Thoracic aorta (tissue), 2 donors: ENCODE results near the gene GPX6. TPM values are rescaled to one million over a fixed set of nuclear protein-coding genes. Genes with fewer than 3 reads are reported as not detected.
"Not testable (repeated sequence)": the region's sequence is repeated elsewhere in the genome, so short reads cannot be mapped to it uniquely, and the experiment has no call there.

ENCODE experiments used
- ATAC-seq: fragments of 150-250 bp; one replicate; pipeline ENCODE4 v1.8.0; 2017; ENCODE audit warnings: low read depth; ENCODE audit not compliant: insufficient number of reproducible peaks, low FRiP score
- DNase-seq: peaks from one replicate; pipeline ENCODE4 v3.0.0-alpha.2; 2020; ENCODE audit warnings: low spot score
- H3K27ac ChIP-seq, 2 donors: fragments of 200-600 bp; sonication (generic); 1 replicate in 1 of 2; 2 replicates in 1 of 2; pipeline ENCODE4 v1.5.1; 2016; ENCODE audit warnings: mild to moderate bottlenecking in 2 of 2, moderate library complexity in 2 of 2
- H3K27me3 ChIP-seq: fragments of 200-600 bp; sonication (generic); replicated peaks from 2 replicates; pipeline ENCODE4 v1.6.0; 2016; ENCODE audit warnings: mild to moderate bottlenecking; ENCODE audit not compliant: insufficient read depth
- H3K36me3 ChIP-seq: fragments of 200-600 bp; sonication (generic); one replicate; pipeline ENCODE4 v1.5.1; 2016
- H3K4me1 ChIP-seq, 2 donors: fragments of 200-600 bp; sonication (generic); 1 replicate in 1 of 2; 2 replicates in 1 of 2; pipeline versions ENCODE4 v1.5.1 to v1.6.0; 2016; ENCODE audit warnings: low read depth in 2 of 2, mild to moderate bottlenecking in 1 of 2; ENCODE audit not compliant: control insufficient read depth in 1 of 2
- H3K4me3 ChIP-seq: fragments of 200-600 bp; sonication (generic); 2 replicates; pipeline ENCODE4 v1.5.1; 2016; ENCODE audit warnings: mild to moderate bottlenecking
- H3K9me3 ChIP-seq: fragments of 200-600 bp; sonication (generic); 2 replicates; pipeline ENCODE4 v1.5.1; 2016
- total RNA-seq, 2 donors: library from RNA; depleted of rRNA; stranded (reverse); fragments of >200 nt; gene quantifications; one replicate each; pipeline versions ENCODE4 v1.1.0 to v1.2.3, GENCODE V29; 2016
- TF ChIP-seq, protein P1 (sequence below): fragments of 200-600 bp; sonication (generic); IDR thresholded peaks from one replicate; pipeline ENCODE4 v1.5.1; 2019; ENCODE audit warnings: antibody characterized with exemption

GPX6 gene
- total RNA-seq, 2 donors from 2014 or later: not detected

DNA sequence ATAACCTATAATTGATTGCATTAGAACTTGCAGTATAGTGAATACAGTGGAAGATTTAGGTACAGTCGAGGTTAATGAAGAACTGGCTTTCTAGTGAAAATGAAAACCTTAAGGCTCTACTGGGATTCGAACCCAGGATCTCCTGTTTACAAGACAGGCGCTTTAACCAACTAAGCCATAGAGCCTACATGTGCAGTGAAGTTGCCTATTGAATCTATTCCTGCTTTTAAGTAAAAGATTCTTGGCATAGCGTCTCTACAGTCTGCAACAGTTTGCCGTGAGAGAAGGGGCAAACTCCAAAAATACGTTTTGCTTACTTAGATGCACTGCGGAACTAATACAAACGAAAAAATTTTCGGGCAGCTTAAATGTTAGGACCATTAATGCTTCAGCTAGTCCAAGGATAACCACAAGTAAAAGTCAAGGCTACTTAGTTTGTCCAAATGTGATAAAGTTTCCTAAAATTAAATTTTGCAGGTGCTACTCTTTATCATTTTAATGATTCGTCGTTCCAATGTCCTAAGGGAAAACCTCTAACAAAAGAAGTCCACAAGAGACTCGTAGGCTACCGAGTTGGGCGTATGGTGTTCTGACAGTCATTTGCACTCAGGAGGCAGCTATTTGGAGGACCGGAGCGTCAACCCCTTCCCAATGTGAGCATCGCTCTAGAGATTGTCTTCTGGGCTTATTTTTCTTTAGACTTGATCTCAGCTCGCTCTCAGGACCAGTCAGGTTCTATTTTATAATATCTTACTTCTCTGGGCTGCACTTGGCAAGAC is 41.0 kb downstream of the GPX6 start:
- DNase-seq: no peak

DNA sequence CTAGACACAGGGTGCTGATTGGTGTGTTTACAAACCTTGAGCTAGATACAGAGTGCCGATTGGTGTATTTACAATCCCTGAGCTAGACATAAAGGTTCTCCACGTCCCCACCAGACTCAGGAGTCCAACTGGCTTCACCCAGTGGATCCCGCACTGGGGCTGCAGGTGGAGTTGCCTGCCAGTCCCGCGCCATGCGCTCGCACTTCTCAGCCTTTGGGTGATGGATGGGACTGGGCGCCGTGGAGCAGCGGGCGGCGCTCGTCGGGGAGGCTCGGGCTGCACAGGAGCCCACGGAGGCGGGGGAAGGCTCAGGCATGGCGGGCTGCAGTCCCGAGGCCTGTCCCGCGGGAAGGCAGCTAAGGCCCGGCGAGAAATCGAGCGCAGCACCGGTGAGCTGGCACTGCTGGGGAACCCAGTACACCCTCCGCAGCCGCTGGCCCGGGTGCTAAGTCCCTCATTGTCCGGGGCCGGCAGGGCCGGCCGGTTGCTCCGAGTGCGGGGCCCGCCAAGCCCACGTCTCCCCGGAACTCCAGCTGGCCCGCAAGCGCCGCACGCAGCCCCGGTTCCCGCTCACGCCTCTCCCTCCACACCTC is 46.3 kb downstream of the GPX6 start:
- H3K9me3 ChIP-seq, H3K27ac ChIP-seq, ATAC-seq, H3K27me3 ChIP-seq, DNase-seq, H3K36me3 ChIP-seq, H3K4me3 ChIP-seq, H3K4me1 ChIP-seq: not testable (repeated sequence)

More for the DNA sequence above, 41.0 kb downstream of the GPX6 start:
- no peak for ATAC-seq
- H3K36me3 ChIP-seq: no peaks in the 10 kb centered on the region
- no peaks in the 10 kb centered on the region for H3K4me1 ChIP-seq
- H3K27ac ChIP-seq: no peak overlapping the region
- no peaks in the 10 kb centered on the region for H3K27me3 ChIP-seq
- no peaks in the 10 kb centered on the region for H3K9me3 ChIP-seq
- TF ChIP-seq, protein P1, sequence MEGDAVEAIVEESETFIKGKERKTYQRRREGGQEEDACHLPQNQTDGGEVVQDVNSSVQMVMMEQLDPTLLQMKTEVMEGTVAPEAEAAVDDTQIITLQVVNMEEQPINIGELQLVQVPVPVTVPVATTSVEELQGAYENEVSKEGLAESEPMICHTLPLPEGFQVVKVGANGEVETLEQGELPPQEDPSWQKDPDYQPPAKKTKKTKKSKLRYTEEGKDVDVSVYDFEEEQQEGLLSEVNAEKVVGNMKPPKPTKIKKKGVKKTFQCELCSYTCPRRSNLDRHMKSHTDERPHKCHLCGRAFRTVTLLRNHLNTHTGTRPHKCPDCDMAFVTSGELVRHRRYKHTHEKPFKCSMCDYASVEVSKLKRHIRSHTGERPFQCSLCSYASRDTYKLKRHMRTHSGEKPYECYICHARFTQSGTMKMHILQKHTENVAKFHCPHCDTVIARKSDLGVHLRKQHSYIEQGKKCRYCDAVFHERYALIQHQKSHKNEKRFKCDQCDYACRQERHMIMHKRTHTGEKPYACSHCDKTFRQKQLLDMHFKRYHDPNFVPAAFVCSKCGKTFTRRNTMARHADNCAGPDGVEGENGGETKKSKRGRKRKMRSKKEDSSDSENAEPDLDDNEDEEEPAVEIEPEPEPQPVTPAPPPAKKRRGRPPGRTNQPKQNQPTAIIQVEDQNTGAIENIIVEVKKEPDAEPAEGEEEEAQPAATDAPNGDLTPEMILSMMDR: no peak
- H3K4me3 ChIP-seq: no peak overlapping the region

DNA sequence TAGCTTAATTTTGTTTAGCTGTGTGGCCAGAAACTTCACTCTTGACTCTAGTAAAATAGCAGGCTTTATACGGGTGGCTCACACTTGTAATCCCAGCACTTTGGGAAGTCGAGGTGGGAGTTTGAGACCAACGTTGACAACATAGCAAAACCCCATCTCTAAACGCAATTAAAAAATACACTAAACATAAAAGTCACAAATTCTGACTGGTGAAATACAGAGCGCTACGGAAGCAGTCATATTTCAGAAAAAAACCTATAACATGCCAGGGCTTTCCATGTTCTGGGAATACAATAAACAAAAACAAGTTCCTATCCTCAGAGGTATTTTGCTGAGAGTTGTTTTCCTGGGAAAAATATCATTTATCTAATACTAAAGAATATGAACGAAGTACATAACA is 47.5 kb downstream of the GPX6 start:
- Histone ChIP-seq H3K9me3 (no peaks in the 10 kb centered on the region), H3K27me3 (no peaks in the 10 kb centered on the region), H3K36me3 (no peaks in the 10 kb centered on the region), H3K4me1 (no peaks in the 10 kb centered on the region), H3K27ac (no peak overlapping the region), H3K4me3 (no peak overlapping the region)
- TF ChIP-seq, protein P1: no peak
- DNase-seq: no peak
- ATAC-seq: no peak

DNA sequence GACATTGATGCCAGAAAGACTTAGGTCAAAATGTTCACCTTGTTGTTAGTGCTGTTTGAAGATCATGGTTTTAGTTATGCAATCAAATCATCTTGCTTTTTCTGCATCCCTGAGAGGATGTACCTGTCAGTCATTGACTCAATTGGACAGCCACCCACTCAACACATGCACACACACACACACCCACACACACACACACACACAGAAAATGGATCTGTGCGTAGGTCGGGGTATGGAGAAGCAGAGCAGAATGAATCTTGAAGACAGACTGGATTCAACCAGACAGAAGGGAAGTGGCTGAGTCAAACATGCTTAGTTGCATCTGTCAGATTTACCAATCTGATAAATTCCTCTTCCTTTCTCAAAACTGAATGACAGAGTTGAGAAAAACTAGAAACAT is 53.2 kb downstream of the GPX6 start:
- no peak for DNase-seq
- TF ChIP-seq, protein P1: no peak
- Histone ChIP-seq H3K27me3 (no peaks in the 10 kb centered on the region), H3K9me3 (no peaks in the 10 kb centered on the region), H3K27ac (no peak overlapping the region), H3K36me3 (no peaks in the 10 kb centered on the region), H3K4me3 (no peak overlapping the region), H3K4me1 (no peaks in the 10 kb centered on the region)
- no peak for ATAC-seq

DNA sequence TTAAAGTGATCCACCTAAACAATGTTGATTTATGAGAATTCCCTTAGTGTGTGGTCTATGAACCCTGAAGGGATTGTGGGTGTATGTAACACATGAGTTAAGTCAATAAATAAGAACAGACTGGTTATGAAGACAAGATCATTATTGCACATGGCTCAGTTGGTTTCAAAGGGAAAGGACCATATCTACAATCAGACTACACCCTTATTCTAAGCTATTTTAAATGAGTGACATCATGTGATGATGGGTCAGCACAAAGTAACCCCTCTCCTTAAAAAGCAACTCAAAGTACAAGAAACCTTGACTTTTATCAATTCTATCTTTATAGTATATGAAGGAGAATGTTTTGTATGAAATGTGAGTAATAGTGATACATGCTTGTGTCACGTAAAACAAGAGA is 57.0 kb downstream of the GPX6 start:
- DNase-seq (no peak), ATAC-seq (no peak)
- H3K36me3 ChIP-seq: no peaks in the 10 kb centered on the region
- no peak overlapping the region for H3K4me3 ChIP-seq
- TF ChIP-seq, protein P1: no peak
- no peaks in the 10 kb centered on the region for H3K9me3 ChIP-seq
- H3K4me1 ChIP-seq: no peaks in the 10 kb centered on the region
- H3K27me3 ChIP-seq: no peaks in the 10 kb centered on the region
- H3K27ac ChIP-seq: no peak overlapping the region

Other genes starting within 250 kb of the GPX6 start
- 10 to 100 TPM; 25.7 to 45.0 TPM for gene ZSCAN26, start 248.7 kb downstream of the GPX6 start, total RNA-seq
- gene PGBD1, start 234.2 kb downstream of the GPX6 start, total RNA-seq: 1 to 10 TPM; 7.3 to 8.3 TPM
- 10 to 100 TPM in 1 of 2 donors, 1 to 10 TPM in 1; 4.2 to 15.4 TPM for gene ZSCAN31, start 179.6 kb downstream of the GPX6 start, total RNA-seq
- gene ZKSCAN3, start 165.8 kb downstream of the GPX6 start, total RNA-seq: 1 to 10 TPM; 3.4 to 4.5 TPM
- 1 to 10 TPM; 1.6 to 4.3 TPM for gene ZSCAN12, start 116.0 kb downstream of the GPX6 start, total RNA-seq
- gene ZSCAN23, start 72.3 kb downstream of the GPX6 start, total RNA-seq: 1 to 10 TPM; 1.6 to 1.9 TPM
- gene GPX5, start 10.1 kb upstream of the GPX6 start, total RNA-seq: not detected